Iris pigment epithelial cell (primary cell): ENCODE data around the gene CYP4F11.
"Not testable (repeated sequence)": the region's sequence is repeated elsewhere in the genome, so short reads cannot be mapped to it uniquely, and the experiment has no call there.

Source experiments
- DNase-seq: peaks from one replicate; pipeline ENCODE4 v3.0.0-alpha.2; 2011; ENCODE audit warnings: low read depth

The CYP4F11 gene

GRCh38 chr19:15874821-15875474 is 59.4 kb downstream of the CYP4F11 start:
- no peak for DNase-seq

GRCh38 chr19:15873771-15874170 is 60.6 kb downstream of the CYP4F11 start:
- DNase-seq, result not testable (repeated sequence)

GRCh38 chr19:15871570-15871969 is 62.8 kb downstream of the CYP4F11 start:
- DNase-seq, result no peak

- no peak for DNase-seq
Measured at GRCh38 chr19:15869873-15870272, 64.5 kb downstream of the CYP4F11 start.

GRCh38 chr19:15869109-15869555 is 65.2 kb downstream of the CYP4F11 start:
- peak; percentile 43 for DNase-seq

- no peak for DNase-seq
Measured at GRCh38 chr19:15866636-15867035, 67.7 kb downstream of the CYP4F11 start.

- DNase-seq, result no peak
Measured at GRCh38 chr19:15864824-15865223, 69.5 kb downstream of the CYP4F11 start.

GRCh38 chr19:15863272-15863671 is 71.1 kb downstream of the CYP4F11 start:
- DNase-seq, result no peak

- no peak for DNase-seq
Measured at GRCh38 chr19:15862444-15862843, 71.9 kb downstream of the CYP4F11 start.
